GM04504 (cell line): Measurements from ENCODE around the gene SLC25A15.
"Not testable (repeated sequence)": the region's sequence is repeated elsewhere in the genome, so short reads cannot be mapped to it uniquely, and the experiment has no call there.

ENCODE experiments used
- DNase-seq: peaks from one replicate; pipeline ENCODE4 v3.0.0-alpha.2; 2012; ENCODE audit warnings: low read depth

SLC25A15 gene

GRCh38 chr13:40781717-40782116 lies 7.7 kb upstream of the SLC25A15 start:
- no peak for DNase-seq

GRCh38 chr13:40782971-40783370 lies 6.4 kb upstream of the SLC25A15 start:
- DNase-seq: not testable (repeated sequence)

- no peak for DNase-seq
These were observed 4.9 kb upstream of the SLC25A15 start for GRCh38 chr13:40784540-40784939.

GRCh38 chr13:40786568-40786996 lies 2.8 kb upstream of the SLC25A15 start:
- no peak for DNase-seq

- DNase-seq: no peak
These were observed 2.3 kb upstream of the SLC25A15 start for GRCh38 chr13:40787062-40787461.

- DNase-seq: not testable (repeated sequence)
These were observed 704 bp upstream of the SLC25A15 start for GRCh38 chr13:40788540-40789274.

GRCh38 chr13:40790154-40790616 lies 774 bp downstream of the SLC25A15 start:
- DNase-seq: no peak

GRCh38 chr13:40792284-40793051 lies 3.1 kb downstream of the SLC25A15 start:
- no peak for DNase-seq

GRCh38 chr13:40793339-40793738 lies 3.9 kb downstream of the SLC25A15 start:
- DNase-seq: no peak

- DNase-seq: no peak
These were observed 5.3 kb downstream of the SLC25A15 start for GRCh38 chr13:40794414-40795368.

- no peak for DNase-seq
These were observed 7.2 kb downstream of the SLC25A15 start for GRCh38 chr13:40796649-40797048.

GRCh38 chr13:40798380-40798779 lies 9.0 kb downstream of the SLC25A15 start:
- DNase-seq: no peak

- no peak for DNase-seq
These were observed 10.1 kb downstream of the SLC25A15 start for GRCh38 chr13:40799508-40799907.

- no peak for DNase-seq
These were observed 11.1 kb downstream of the SLC25A15 start for GRCh38 chr13:40800559-40800958.

GRCh38 chr13:40801255-40802217 lies 12.1 kb downstream of the SLC25A15 start:
- DNase-seq: no peak

GRCh38 chr13:40803316-40803715 lies 13.9 kb downstream of the SLC25A15 start:
- DNase-seq: no peak

- no peak for DNase-seq
These were observed 16.8 kb downstream of the SLC25A15 start for GRCh38 chr13:40806241-40806640.

- DNase-seq: no peak
These were observed 20.1 kb downstream of the SLC25A15 start for GRCh38 chr13:40809471-40809870.

GRCh38 chr13:40812102-40812501 lies 22.7 kb downstream of the SLC25A15 start:
- no peak for DNase-seq

GRCh38 chr13:40812724-40813445 lies 23.5 kb downstream of the SLC25A15 start:
- no peak for DNase-seq
